Ecto neural progenitor cell (in vitro differentiated cells): ENCODE data around the gene OSTM1.

Experiments used
- DNase-seq: peaks from one replicate; pipeline ENCODE4 v3.0.0-alpha.2; 2018; ENCODE audit warnings: low spot score

Gene OSTM1

GRCh38 chr6:108102965-108103364, 28.4 kb upstream of the OSTM1 start:
- no peak for DNase-seq

DNA sequence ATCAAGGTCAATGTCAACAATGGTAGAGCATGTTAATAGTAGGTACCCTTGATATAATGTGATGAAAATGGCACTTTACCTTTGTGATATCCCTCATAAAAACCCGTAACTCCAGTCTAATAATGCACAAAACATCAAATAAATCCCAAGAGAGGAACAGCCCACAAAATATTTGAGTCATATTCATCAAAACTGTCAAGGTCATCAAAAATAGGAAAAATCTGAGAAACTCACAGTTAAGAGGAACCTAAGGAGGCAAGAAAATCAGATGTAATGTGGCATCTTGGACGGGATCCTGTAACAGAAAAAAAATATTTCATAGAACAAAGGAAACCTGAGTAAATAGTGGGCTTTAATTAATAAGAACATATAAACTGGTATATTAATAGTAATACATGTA, 25.5 kb upstream of the OSTM1 start:
- no peak for DNase-seq

DNA sequence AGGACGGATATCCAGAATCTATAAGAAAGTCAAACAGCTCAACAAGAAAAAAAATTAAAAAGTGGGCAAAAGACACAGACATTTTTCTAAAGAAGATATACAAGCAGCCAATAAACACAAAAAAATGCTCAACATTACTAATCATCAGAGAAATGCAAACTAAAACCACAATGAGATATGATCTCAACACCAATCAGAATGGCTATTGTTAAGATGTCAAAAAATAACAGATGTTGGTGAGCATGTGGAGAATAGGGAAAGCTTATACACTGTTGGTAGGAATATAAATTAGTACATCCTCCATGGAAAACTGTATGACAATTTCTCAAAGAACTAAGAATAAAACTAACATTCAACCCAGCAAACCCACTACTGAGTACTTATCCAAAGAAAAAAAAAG, 23.3 kb upstream of the OSTM1 start:
- no peak for DNase-seq

- no peak for DNase-seq
Measured at GRCh38 chr6:108093781-108094300, 19.3 kb upstream of the OSTM1 start.

DNA sequence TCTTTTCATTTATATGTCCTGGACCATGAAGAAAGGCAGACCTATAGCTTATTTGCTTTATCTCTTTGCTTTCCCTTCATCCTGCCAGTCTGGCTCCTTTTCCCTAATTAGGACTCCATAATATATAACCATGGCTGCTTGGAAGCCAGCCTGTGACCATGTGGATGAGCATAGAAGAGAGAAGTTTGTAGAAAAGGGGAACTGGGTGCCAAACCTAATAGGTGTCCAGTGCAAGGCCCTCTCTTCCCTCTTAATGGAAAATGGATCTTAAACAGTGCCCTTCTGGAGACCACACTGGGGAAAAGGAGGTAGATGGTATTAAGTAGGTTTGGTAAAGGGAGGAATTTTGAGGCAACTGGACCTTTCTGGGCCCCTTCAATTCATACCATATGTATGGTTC, 16.7 kb upstream of the OSTM1 start:
- DNase-seq = no peak

DNA sequence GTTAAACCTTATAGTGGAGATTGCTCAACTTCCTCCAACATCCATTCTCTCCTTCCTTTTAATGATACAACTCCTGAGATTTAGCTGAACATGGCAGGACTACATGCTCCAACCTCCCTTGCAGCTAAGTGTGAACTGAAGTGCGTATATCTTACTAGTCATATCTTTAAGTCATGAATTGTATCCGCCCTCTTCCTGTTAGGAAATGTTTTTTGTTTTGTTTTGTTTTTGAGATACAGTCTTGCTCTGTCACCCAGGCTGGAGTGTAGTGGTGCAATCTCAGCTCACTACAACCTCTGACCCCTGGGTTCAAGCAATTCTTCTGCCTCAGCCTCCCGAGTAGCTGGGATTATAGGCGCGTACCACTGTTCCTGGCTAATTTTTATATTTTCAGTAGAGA, 8.8 kb upstream of the OSTM1 start:
- no peak for DNase-seq

DNA sequence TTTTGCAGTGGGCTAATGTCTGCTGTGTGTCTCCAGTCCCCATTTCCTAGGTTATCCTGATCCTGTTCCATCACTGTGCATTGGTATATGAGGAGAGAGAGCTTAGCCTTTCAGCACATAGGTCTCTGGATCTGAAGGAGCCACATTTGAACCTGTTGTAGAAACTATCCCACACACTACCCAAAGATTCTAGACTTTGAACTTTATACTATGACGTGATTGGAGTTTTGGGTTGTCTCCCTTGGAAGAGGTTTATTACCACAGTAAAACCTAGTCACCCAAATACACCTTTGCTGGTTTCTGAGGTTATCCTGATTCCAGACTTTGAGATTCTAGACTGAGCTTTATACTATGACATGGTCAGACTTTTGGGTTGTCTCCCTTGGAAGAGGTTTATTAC, 8.0 kb upstream of the OSTM1 start:
- DNase-seq = no peak

DNA sequence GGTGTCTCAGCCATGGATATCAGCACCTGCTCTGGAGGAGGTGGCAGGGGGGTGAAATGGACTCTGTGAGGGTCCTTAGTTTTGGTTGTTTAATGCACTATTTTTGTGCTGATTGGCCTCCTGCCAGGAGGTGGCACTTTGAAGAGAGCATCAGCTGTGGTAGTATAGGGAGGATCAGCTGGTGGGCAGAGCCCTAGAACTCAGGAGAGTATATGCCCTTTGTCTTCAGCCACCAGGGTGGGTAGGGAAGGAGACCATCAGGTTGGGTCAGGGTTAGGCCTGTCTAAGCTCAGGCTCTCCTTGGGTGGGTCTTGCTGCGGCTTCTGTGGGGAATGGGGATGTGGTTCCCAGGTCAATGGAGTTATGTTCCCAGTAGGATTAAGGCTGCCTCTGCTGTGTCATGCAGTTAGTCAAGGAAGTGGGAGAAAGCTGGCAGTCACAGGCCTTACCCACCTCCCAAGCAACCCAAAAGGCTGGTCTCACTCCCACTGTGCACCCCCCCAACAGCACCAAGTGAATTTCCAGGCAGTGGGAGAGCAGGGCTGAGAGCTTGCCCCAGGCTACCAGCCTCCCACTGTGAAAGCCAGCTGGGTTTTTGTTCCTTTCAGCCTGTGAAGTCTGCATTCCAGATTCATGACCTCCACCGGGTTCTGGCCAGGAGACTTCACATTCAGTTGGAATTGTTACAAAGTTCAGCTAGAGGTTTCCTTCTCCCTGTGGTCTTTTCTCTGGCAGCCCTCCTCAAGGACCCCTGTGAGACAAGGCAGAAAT, 5.7 kb upstream of the OSTM1 start:
- no peak for DNase-seq

DNA sequence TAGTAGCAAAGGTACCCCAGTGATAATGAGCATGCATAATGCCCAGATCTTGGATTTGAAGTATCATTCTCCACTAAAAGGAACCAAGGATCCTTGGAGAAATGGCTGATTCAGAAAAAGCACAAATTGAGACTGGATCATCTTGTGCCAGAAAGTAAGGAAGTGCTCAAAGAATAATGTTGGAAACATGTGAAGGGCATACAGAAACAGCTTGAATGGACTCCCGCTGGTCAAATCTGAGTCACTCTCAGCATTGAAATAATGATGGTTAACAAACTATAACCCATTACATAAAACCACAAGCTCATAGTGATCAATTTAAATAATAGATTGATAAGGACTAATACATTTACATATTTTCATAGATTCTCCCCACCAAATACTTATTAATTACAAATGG, 3.6 kb upstream of the OSTM1 start:
- no peak for DNase-seq

GRCh38 chr6:108074057-108074358, 533 bp downstream of the OSTM1 start:
- no peak for DNase-seq

- DNase-seq = no peak
Measured at GRCh38 chr6:108071736-108072276, 2.7 kb downstream of the OSTM1 start.

- no peak for DNase-seq
Measured at GRCh38 chr6:108068618-108069017, 5.9 kb downstream of the OSTM1 start.

GRCh38 chr6:108068182-108068581, 6.4 kb downstream of the OSTM1 start:
- no peak for DNase-seq

DNA sequence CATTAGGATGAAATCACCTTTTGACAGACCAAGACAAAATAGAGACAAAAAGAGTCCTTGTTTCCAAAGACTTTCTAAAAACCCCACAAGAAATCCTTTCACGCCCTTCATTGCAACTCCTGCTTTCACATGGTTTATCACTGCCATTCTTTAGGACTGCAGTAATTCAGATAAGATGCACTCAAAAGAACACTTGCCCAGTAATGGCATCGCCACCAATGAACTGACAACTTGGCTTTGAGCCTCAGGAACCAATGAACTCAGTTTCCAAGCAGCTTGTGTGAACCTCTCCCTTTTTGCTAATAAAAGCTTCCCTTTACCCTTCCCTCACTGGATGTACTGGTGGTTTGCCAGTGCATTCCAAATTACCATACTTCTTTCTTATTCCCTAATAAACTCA, 21.8 kb downstream of the OSTM1 start:
- no peak for DNase-seq

GRCh38 chr6:108051481-108051880, 23.1 kb downstream of the OSTM1 start:
- DNase-seq = no peak

DNA sequence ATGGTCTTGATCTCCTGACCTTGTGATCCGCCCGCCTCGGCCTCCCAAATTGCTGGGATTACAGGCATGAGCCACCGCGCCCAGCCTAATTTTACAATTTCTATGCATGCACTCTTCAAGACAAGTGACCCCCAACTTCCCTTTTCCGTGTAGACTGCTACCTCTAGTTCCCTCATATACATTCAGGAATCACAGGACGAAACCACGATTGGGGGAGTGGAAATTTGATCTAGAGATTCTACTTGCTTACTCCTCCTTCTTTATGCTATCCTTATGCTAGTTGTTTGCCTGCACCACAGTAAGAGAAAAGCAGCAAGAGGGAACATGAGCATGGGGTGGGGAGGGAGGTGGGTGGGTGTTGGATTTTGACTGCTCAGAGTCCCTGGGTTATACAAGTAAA, 34.9 kb downstream of the OSTM1 start:
- DNase-seq = no peak

DNA sequence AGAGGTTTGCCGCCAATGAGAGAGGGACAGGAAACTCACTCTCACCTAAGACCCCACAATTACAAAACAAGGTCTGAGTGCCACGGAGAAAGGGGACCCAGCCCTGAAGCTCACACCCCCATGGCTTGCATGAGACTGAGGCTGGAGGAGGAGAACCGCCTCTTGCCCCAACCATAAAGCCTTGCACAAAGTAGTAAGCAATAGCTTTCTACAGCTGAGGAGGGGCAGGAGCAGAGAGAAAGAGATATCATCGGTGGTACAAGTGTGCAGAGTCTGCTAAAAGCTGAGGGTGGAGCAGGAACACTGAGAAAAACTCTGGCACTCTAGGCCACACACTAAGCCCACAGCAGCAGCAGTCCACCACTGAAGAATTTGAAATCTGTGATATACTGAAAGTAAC, 37.7 kb downstream of the OSTM1 start:
- DNase-seq = no peak

DNA sequence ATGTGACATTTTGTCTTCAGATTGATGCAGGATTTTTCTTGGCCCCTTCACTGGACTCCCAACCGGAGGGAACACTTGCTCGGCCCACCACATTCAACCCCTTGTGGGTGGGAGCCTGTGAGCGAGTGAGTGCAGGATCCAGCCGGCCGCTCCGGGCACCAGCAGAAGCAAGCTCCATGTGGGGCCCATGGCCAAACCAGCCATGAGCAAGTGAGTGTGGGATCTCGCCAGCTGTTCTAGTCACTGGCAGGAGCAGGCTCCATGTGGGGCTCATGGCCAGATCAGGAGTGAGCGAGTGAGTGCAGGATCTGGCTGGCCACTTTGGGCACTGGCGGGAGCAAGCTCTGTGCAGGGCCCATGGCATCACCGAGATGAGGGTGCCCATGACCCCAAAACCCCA, 42.6 kb downstream of the OSTM1 start:
- DNase-seq = no peak

GRCh38 chr6:108030211-108030610, 44.3 kb downstream of the OSTM1 start:
- DNase-seq = no peak

DNA sequence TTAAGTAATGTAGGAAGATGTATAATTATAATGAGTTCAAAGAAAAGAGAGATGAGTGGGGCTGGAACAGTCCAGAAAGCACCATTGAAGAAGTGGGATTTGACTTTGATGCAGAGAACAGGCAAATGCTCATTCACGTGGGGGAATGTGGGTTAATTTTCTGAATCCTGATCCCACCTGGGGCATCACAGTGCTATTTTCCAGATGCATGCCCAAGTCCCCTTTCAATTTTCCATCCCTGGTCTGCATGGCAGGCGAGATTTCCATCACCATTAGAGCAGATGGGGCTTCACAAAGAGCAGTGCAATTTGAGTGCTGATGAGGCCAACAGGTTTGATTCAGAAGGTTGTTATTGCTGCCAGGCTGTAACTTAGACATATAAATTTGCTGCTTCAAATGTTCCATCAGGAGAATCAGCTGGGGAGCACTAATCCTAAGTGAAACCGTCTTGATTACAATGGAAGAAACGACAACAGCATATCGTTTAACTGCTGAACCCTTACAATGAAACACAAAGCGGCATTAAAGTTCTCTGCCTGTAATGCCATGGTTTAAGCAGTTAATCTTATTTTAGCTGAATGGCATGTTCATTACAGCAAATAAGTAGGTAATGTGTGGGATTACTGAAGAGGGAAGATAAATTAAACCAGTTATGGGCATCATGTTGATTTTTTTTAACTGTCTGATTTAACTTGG, 45.2 kb downstream of the OSTM1 start:
- DNase-seq = no peak

- DNase-seq = no peak
Measured at GRCh38 chr6:108027594-108027993, 46.9 kb downstream of the OSTM1 start.

- no peak for DNase-seq
Measured at GRCh38 chr6:108027056-108027455, 47.5 kb downstream of the OSTM1 start.

DNA sequence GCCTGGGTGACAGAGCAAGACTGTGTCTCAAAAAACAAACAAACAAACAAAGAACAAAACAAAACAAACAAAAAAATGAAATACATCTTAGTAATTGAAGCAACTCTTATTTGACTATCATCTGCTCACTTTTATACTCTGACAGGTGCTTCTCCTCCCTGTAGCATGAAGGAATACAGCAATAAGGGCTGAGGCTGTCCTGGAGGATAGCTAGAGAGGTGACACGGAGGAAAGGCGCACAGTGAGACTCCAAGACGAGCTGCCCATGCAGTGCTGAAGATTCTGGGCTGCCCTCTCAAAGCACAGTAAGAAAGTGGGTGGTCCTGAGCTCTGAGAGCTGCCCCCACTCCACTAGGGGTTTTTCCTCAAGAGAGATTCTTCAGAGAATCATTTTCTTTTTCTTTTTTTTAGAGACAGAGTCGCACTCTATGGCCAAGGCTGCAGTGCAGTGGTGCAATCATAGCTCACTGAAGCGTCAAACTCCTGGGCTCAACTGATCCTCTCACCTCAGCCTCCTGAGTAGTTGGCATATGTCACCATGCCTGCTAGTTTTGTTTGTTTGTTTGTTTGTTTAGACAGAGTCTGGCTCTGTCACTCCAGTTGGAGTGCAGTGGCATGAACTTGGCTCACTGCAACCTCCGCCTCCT, 50.0 kb downstream of the OSTM1 start:
- DNase-seq = no peak
